ENCODE measurements around the gene BRCA1.

DNA sequence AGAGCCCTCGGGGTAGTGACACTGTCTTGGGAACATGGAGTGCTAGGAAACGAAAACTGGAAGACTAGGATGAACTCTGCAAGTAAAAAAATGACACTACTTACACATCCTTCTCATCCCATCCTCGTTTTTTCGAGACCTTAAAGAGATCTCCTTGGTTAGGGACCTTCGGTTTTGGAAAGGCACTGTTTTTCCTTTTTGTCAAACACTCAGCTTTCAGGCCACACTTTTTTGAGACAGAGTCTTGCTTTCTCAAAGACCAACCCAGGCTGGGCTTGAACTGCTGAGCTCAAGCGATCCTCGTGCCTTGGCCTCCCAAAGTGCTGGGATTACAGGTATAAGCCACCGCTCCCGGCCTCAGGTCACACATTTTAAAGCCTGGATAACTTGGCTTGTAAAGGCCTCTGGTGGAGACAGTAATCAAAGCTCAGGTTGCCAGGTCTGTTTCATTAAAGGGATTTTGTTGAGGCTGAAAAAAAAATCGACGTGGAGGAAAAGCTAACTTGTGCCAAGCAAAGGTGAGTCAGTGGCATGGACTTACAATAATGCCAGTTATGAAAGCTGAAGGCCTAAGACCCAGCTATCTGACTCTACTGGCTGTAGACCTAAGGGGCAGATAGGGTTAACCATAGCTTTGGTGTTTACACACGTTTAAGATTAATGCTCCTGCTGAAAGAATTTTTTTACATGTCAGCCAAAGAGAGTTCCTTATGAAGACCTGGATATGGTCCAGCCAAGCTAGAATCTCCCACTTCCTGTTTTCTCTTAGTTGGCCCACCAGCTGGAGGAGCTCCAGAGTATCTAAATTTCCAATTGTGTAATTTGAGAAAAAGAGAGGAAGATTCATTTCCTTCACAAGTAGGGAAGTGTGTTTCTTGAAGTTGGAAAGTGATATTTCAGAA lies 46.7 kb upstream of the BRCA1 start:
- peak in 1 of 3 donors; percentile 26 for TF ChIP-seq POLR2AphosphoS5 (IDR thresholded peaks at IDR 0.05)
- TF ChIP-seq, protein P1, sequence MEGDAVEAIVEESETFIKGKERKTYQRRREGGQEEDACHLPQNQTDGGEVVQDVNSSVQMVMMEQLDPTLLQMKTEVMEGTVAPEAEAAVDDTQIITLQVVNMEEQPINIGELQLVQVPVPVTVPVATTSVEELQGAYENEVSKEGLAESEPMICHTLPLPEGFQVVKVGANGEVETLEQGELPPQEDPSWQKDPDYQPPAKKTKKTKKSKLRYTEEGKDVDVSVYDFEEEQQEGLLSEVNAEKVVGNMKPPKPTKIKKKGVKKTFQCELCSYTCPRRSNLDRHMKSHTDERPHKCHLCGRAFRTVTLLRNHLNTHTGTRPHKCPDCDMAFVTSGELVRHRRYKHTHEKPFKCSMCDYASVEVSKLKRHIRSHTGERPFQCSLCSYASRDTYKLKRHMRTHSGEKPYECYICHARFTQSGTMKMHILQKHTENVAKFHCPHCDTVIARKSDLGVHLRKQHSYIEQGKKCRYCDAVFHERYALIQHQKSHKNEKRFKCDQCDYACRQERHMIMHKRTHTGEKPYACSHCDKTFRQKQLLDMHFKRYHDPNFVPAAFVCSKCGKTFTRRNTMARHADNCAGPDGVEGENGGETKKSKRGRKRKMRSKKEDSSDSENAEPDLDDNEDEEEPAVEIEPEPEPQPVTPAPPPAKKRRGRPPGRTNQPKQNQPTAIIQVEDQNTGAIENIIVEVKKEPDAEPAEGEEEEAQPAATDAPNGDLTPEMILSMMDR (IDR thresholded peaks at IDR 0.05): peak in 3 of 5 experiments; percentile 20 to 33 (median 31)
- TF ChIP-seq POLR2A (IDR thresholded peaks at IDR 0.05): no peak
- TF ChIP-seq EP300 (IDR thresholded peaks at IDR 0.05; ENCODE audit: low read depth): no peak

Measured in transverse colon (tissue), 4 donors.